GM23248 (cell line): Measurements from ENCODE around the gene MACROD2.

Experiments
- EZH2 ChIP-seq: fragments of 200-600 bp; sonication (generic); IDR thresholded peaks from 2 replicates; pipeline ENCODE4 v1.6.1; 2018; ENCODE audit warnings: antibody characterized with exemption, mild to moderate bottlenecking; ENCODE audit not compliant: insufficient read depth, poor library complexity, severe bottlenecking
- EZH2phosphoT487 ChIP-seq: fragments of 200-600 bp; sonication (generic); IDR thresholded peaks from 2 replicates; pipeline ENCODE4 v1.6.1; 2018; ENCODE audit warnings: antibody characterized with exemption, moderate library complexity, mild to moderate bottlenecking, low read depth; ENCODE audit not compliant: insufficient read depth

GRCh38 chr20:14832630-14833029 is 837.3 kb downstream of the MACROD2 start:
- TF ChIP-seq EZH2 (no peak), EZH2phosphoT487 (no peak)
